SK-N-SH (cell line): ENCODE results near the gene ZNF521.

ENCODE experiments used
- CTCF ChIP-seq: fragments of 200-600 bp; sonication (generic); IDR thresholded peaks from 2 replicates; pipeline ENCODE4 v1.6.1; 2017; ENCODE audit warnings: antibody characterized with exemption, mild to moderate bottlenecking, moderate library complexity
- IRF3 ChIP-seq: fragments of 150-350 bp; IDR thresholded peaks from 2 replicates; pipeline ENCODE4 v1.6.1; 2016; ENCODE audit warnings: mild to moderate bottlenecking, low read depth, low read length
- MAX ChIP-seq: IDR thresholded peaks from 2 replicates; pipeline ENCODE4 v1.4.0; 2012; ENCODE audit warnings: low read depth
- RAD21 ChIP-seq: IDR thresholded peaks from 2 replicates; pipeline ENCODE4 v1.6.1; 2012; ENCODE audit warnings: mild to moderate bottlenecking, low read length
- TCF12 ChIP-seq: IDR thresholded peaks from 2 replicates; pipeline ENCODE4 v1.4.0; 2012
- YY1 ChIP-seq: IDR thresholded peaks from 2 replicates; pipeline ENCODE4 v1.4.0; 2012; ENCODE audit warnings: low read depth, mild to moderate bottlenecking
- TF ChIP-seq, protein P1 (sequence below): IDR thresholded peaks from 2 replicates; pipeline ENCODE4 v1.4.0; 2012; ENCODE audit warnings: low read depth, borderline replicate concordance

DNA sequence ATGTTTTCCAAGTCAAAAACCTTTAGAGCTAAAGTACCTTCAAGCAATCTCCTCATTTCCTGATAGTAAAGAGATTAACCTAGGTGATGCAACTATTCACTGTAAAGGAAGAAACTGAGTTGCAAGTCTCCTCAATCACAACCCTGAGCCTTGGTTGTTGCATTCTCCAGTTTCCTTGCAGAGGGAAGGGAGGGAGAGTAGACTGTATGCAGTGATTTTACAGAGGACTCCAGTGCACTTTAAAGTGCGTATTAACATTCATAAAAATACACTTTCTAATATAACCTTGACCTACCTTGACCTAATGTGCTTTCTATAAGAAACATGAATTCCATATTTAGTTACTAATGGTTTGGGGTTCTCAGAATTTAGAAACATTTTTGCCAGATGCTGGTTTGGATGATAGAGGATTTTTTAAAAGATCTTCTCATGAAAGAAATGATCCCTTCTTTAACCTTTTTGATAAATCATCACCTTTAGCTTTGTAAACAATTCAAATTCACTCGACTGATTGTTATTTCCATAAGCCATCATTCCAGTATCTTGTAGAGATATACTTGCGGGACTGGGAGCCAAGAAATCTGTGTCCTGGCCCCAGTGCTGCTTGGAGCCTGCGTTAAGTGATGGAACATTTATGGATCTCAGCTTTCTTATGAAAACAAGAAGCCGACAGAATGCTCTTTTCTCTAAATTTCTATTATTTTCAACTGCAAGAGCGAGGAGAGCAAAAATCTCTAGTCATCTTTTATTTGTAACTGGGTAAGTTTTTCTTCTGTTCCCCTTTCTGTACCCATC is 228.3 kb downstream of the ZNF521 start:
- TF ChIP-seq CTCF (no peak), RAD21 (no peak), YY1 (no peak), MAX (no peak), TCF12 (no peak), IRF3 (no peak)
- TF ChIP-seq, protein P1, sequence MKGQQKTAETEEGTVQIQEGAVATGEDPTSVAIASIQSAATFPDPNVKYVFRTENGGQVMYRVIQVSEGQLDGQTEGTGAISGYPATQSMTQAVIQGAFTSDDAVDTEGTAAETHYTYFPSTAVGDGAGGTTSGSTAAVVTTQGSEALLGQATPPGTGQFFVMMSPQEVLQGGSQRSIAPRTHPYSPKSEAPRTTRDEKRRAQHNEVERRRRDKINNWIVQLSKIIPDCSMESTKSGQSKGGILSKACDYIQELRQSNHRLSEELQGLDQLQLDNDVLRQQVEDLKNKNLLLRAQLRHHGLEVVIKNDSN, result no peak
